Thyroid gland (tissue), 4 donors: Measurements from ENCODE around the gene XRCC5. TPM values are rescaled to one million over a fixed set of nuclear protein-coding genes. Genes with fewer than 3 reads are reported as not detected.

ENCODE experiments used
- DNase-seq, 2 donors: peaks; one replicate each; pipeline ENCODE4 v3.0.0-alpha.2; 2019
- H3K27ac ChIP-seq, 3 donors: fragments of 200-600 bp; sonication (generic); 1 replicate in 2 of 3; 2 replicates in 1 of 3; pipeline ENCODE4 v1.5.1; 2016 to 2019; ENCODE audit warnings: mild to moderate bottlenecking in 1 of 3, moderate library complexity in 1 of 3
- H3K27me3 ChIP-seq: fragments of 200-600 bp; sonication (generic); one replicate; pipeline ENCODE4 v1.5.1; 2019
- H3K36me3 ChIP-seq, 2 donors: fragments of 200-600 bp; sonication (generic); one replicate each; pipeline ENCODE4 v1.5.1; 2016 to 2019
- H3K4me1 ChIP-seq, 2 donors: fragments of 200-600 bp; sonication (generic); one replicate each; pipeline ENCODE4 v1.5.1; 2017 to 2019
- H3K4me3 ChIP-seq, 3 donors: fragments of 200-600 bp; sonication (generic); replicated peaks in 1 of 3; 1 replicate in 2 of 3; 2 replicates in 1 of 3; pipeline ENCODE4 v1.5.1; 2016; ENCODE audit warnings: mild to moderate bottlenecking in 1 of 3
- H3K9me3 ChIP-seq: fragments of 200-600 bp; sonication (generic); one replicate; pipeline ENCODE4 v1.5.1; 2017
- POLR2A ChIP-seq, 2 donors: fragments of 450-650 bp; IDR thresholded peaks; one replicate each; pipeline ENCODE4 v1.6.1; 2017; ENCODE audit warnings: antibody characterized with exemption in 2 of 2, mild to moderate bottlenecking in 2 of 2, moderate library complexity in 1 of 2
- WGBS, 2 donors: methylation state at CpG; one replicate each; pipeline ENCODE4 v1.1.5; 2017; 5-methylcytosine and 5-hydroxymethylcytosine counted together
- intact Hi-C: fragments of 100-400 bp; cut with DNase I; formaldehyde crosslinking; loops from one replicate; pipeline ENCODE4 v1.15.1; 2023
- total RNA-seq, 4 donors: library from RNA; depleted of rRNA; stranded (reverse); fragments of >200 nt; gene quantifications; one replicate each; pipeline ENCODE4 v1.2.3, GENCODE V29; 2016
- TF ChIP-seq, protein P1 (sequence below), 6 experiments: fragments of 200-600 bp in 3 of 6; fragments of 450-650 bp in 3 of 6; sonication (generic) in 3 of 6; IDR thresholded peaks; one replicate each; pipeline ENCODE4 v1.5.1; 2016 to 2019; ENCODE audit warnings: antibody characterized with exemption in 6 of 6, mild to moderate bottlenecking in 2 of 6, inconsistent platforms in 1 of 6, moderate library complexity in 1 of 6

Gene XRCC5
- total RNA-seq, 4 donors from 2014 or later: 185 to 240 (median 216) TPM

- TF ChIP-seq POLR2A (IDR thresholded peaks at IDR 0.05): no peak
- TF ChIP-seq, protein P1, sequence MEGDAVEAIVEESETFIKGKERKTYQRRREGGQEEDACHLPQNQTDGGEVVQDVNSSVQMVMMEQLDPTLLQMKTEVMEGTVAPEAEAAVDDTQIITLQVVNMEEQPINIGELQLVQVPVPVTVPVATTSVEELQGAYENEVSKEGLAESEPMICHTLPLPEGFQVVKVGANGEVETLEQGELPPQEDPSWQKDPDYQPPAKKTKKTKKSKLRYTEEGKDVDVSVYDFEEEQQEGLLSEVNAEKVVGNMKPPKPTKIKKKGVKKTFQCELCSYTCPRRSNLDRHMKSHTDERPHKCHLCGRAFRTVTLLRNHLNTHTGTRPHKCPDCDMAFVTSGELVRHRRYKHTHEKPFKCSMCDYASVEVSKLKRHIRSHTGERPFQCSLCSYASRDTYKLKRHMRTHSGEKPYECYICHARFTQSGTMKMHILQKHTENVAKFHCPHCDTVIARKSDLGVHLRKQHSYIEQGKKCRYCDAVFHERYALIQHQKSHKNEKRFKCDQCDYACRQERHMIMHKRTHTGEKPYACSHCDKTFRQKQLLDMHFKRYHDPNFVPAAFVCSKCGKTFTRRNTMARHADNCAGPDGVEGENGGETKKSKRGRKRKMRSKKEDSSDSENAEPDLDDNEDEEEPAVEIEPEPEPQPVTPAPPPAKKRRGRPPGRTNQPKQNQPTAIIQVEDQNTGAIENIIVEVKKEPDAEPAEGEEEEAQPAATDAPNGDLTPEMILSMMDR (IDR thresholded peaks at IDR 0.05): no peak
- DNase-seq: no peak
- no peaks in the 10 kb centered on the region for H3K27me3 ChIP-seq
- no peaks in the 10 kb centered on the region for H3K36me3 ChIP-seq
- H3K27ac ChIP-seq: no peak overlapping the region
- WGBS, 2 donors: 81% methylated on average over 6 of the region's 6 CpGs
- no peak overlapping the region for H3K4me3 ChIP-seq
- no peaks in the 10 kb centered on the region for H3K4me1 ChIP-seq
- intact Hi-C loops: no loop called here
- no peaks in the 10 kb centered on the region for H3K9me3 ChIP-seq
Measured at GRCh38 chr2:216245391-216245975, 136.3 kb downstream of the XRCC5 start.

- DNase-seq: no peak
- TF ChIP-seq, protein P1 (IDR thresholded peaks at IDR 0.05): no peak
- no peak for TF ChIP-seq POLR2A (IDR thresholded peaks at IDR 0.05)
- Histone ChIP-seq H3K27me3 (no peaks in the 10 kb centered on the region), H3K4me3 (no peak overlapping the region), H3K36me3 (no peaks in the 10 kb centered on the region), H3K4me1 (no peaks in the 10 kb centered on the region), H3K9me3 (no peaks in the 10 kb centered on the region), H3K27ac (no peak overlapping the region)
- intact Hi-C loops: no loop called here
- 96 to 98% methylated on average over 3 of the region's 3 CpGs for WGBS, 2 donors
Measured at GRCh38 chr2:216246766-216247165, 137.6 kb downstream of the XRCC5 start.

Other genes with a start within 250 kb of the XRCC5 start
- 1 to 10 TPM; 4.4 to 5.4 (median 5.2) TPM for gene MREG, start 95.8 kb upstream of the XRCC5 start, total RNA-seq
- gene PECR, start 27.5 kb upstream of the XRCC5 start, total RNA-seq: 10 to 100 TPM; 14.6 to 25.6 (median 22.8) TPM
- 1 to 10 TPM; 1.9 to 3.1 (median 2.4) TPM for gene TMEM169, start 27.4 kb upstream of the XRCC5 start, total RNA-seq